Transverse colon (tissue), 4 donors: Measurements from ENCODE around the gene CSRNP2. TPM values are rescaled to one million over a fixed set of nuclear protein-coding genes. Genes with fewer than 3 reads are reported as not detected.
A peak's percentile ranks its signal among the peaks of the same experiment; 100 is the strongest.
"Not testable (repeated sequence)": the region's sequence is repeated elsewhere in the genome, so short reads cannot be mapped to it uniquely, and the experiment has no call there.

Experiments
- DNase-seq: peaks from one replicate; pipeline ENCODE4 v3.0.0-alpha.2; 2019
- H3K27ac ChIP-seq, 4 donors: fragments of 200-600 bp; sonication (generic); 2 replicates each; pipeline ENCODE4 v1.5.1; 2016 to 2018; ENCODE audit warnings: inconsistent platforms in 4 of 4
- H3K27me3 ChIP-seq: fragments of 200-600 bp; sonication (generic); 2 replicates; pipeline ENCODE4 v1.5.1; 2017; ENCODE audit warnings: inconsistent platforms
- H3K36me3 ChIP-seq, 4 donors: fragments of 200-600 bp; sonication (generic); 2 replicates each; pipeline ENCODE4 v1.5.1; 2017 to 2019; ENCODE audit warnings: inconsistent platforms in 4 of 4
- H3K4me1 ChIP-seq, 4 donors: fragments of 200-600 bp; sonication (generic); 2 replicates each; pipeline ENCODE4 v1.5.1; 2017 to 2020; ENCODE audit warnings: inconsistent platforms in 4 of 4
- H3K4me3 ChIP-seq, 4 donors: fragments of 200-600 bp; sonication (generic); 1 replicate in 1 of 4; 2 replicates in 3 of 4; pipeline versions ENCODE4 v1.5.1 to v1.6.1; 2017 to 2019; ENCODE audit warnings: inconsistent platforms in 4 of 4
- H3K9me3 ChIP-seq, 2 donors: fragments of 200-600 bp; sonication (generic); 2 replicates each; pipeline ENCODE4 v1.5.1; 2017 to 2019; ENCODE audit warnings: inconsistent platforms in 2 of 2
- CTCF ChIP-seq, 5 experiments: fragments of 200-600 bp in 3 of 5; fragments of 450-650 bp in 2 of 5; sonication (generic) in 3 of 5; IDR thresholded peaks; 1 replicate in 2 of 5; 2 replicates in 3 of 5; pipeline ENCODE4 v1.5.1; 2016 to 2017; ENCODE audit warnings: antibody characterized with exemption in 5 of 5, inconsistent platforms in 3 of 5, mild to moderate bottlenecking in 2 of 5, moderate library complexity in 1 of 5
- EP300 ChIP-seq: sonication (generic); formaldehyde crosslinking; IDR thresholded peaks from one replicate; pipeline ENCODE4 v1.6.1; 2017; ENCODE audit warnings: antibody characterized with exemption, low read depth
- POLR2A ChIP-seq: fragments of 450-650 bp; IDR thresholded peaks from one replicate; pipeline ENCODE4 v1.6.1; 2016; ENCODE audit warnings: antibody characterized with exemption, mild to moderate bottlenecking, moderate library complexity
- POLR2AphosphoS5 ChIP-seq, 3 donors: sonication (generic); formaldehyde crosslinking; IDR thresholded peaks; one replicate each; pipeline ENCODE4 v1.6.1; 2016; ENCODE audit warnings: antibody characterized with exemption in 3 of 3
- WGBS, 2 donors: methylation state at CpG; one replicate each; pipeline ENCODE4 v1.1.5; 2018; ENCODE audit warnings: low coverage in 1 of 2; 5-methylcytosine and 5-hydroxymethylcytosine counted together
- in situ Hi-C, 4 donors: fragments of 200-750 bp; cut with MboI; loops; one replicate each; pipeline versions ENCODE4 v1.15.0 to v1.15.1; 2017; ENCODE audit warnings: low sequenced_read_pairs in 3 of 4, low pct_ligation_motif_present in 1 of 4, low pct_unique_long_range_greater_than_20kb in 1 of 4
- intact Hi-C: fragments of 100-400 bp; cut with DNase I; formaldehyde crosslinking; loops from one replicate; pipeline ENCODE4 v1.15.1; 2023; ENCODE audit warnings: low total_unique reads
- total RNA-seq, 4 donors: library from RNA; depleted of rRNA; stranded (reverse); fragments of >200 nt; gene quantifications; one replicate each; pipeline ENCODE4 v1.1.0, GENCODE V29; 2016

The CSRNP2 gene
- total RNA-seq, 4 donors from 2014 or later: 14.3 to 69.6 (median 25.5) TPM

- peak overlapping the region in 1 of 4 donors; percentile 5 for H3K27ac ChIP-seq
- in situ Hi-C loops: no loop called here
- no peaks in the 10 kb centered on the region for H3K27me3 ChIP-seq
Measured at GRCh38 chr12:51019927-51020326, 63.5 kb downstream of the CSRNP2 start.

GRCh38 chr12:51018956-51019355, 64.4 kb downstream of the CSRNP2 start:
- Histone ChIP-seq H3K27ac (no peak overlapping the region), H3K27me3 (no peaks in the 10 kb centered on the region), H3K36me3 (no peaks in the 10 kb centered on the region), H3K4me3 (no peak overlapping the region), H3K4me1 (peaks cover 0 to 18% (median 8%) of the 10 kb centered on the region in 4 donors), H3K9me3 (no peaks in the 10 kb centered on the region)
- intact Hi-C loops (no loop called here), in situ Hi-C loops (no loop called here)
- no peak for DNase-seq
- no peak for TF ChIP-seq EP300
- no peak for TF ChIP-seq POLR2A
- no peak for TF ChIP-seq CTCF (IDR thresholded peaks at IDR 0.05)
- TF ChIP-seq POLR2AphosphoS5 (IDR thresholded peaks at IDR 0.05): no peak
- 94 to 100% methylated on average over 2 of the region's 2 CpGs for WGBS, 2 donors

More at GRCh38 chr12:51019927-51020326, 63.5 kb downstream of the CSRNP2 start:
- no peaks in the 10 kb centered on the region for H3K9me3 ChIP-seq
- H3K4me3 ChIP-seq: no peak overlapping the region
- H3K4me1 ChIP-seq: peaks cover 0 to 27% (median 15%) of the 10 kb centered on the region in 4 donors
- no peak for DNase-seq
- TF ChIP-seq EP300: no peak
- H3K36me3 ChIP-seq: no peaks in the 10 kb centered on the region
- intact Hi-C loops: no loop called here
- 82 to 87% methylated on average over 2 of the region's 2 CpGs for WGBS, 2 donors

- H3K4me1 ChIP-seq: peaks cover 0 to 7% (median 0%) of the 10 kb centered on the region in 4 donors
- intact Hi-C loops: no loop called here
Measured at GRCh38 chr12:51017452-51017851, 65.9 kb downstream of the CSRNP2 start.

GRCh38 chr12:51014467-51014866, 68.9 kb downstream of the CSRNP2 start:
- intact Hi-C loops, H3K27me3 ChIP-seq, H3K27ac ChIP-seq, DNase-seq, H3K9me3 ChIP-seq, H3K4me3 ChIP-seq, in situ Hi-C loops, H3K36me3 ChIP-seq: not testable (repeated sequence)
- H3K4me1 ChIP-seq: peaks cover 0 to 11% (median 2%) of the 10 kb centered on the region in 4 donors
- WGBS, 2 donors: 90 to 100% methylated on average over 1 to 9 of the region's 9 CpGs

More at GRCh38 chr12:51017452-51017851, 65.9 kb downstream of the CSRNP2 start:
- Histone ChIP-seq H3K27ac (no peak overlapping the region), H3K4me3 (no peak overlapping the region), H3K36me3 (no peaks in the 10 kb centered on the region), H3K9me3 (no peaks in the 10 kb centered on the region), H3K27me3 (no peaks in the 10 kb centered on the region)
- no peak for DNase-seq
- TF ChIP-seq CTCF (IDR thresholded peaks at IDR 0.05) (no peak), POLR2A (no peak), POLR2AphosphoS5 (IDR thresholded peaks at IDR 0.05) (no peak), EP300 (no peak)
- in situ Hi-C loops: no loop called here

- TF ChIP-seq POLR2AphosphoS5 (IDR thresholded peaks at IDR 0.05) (no peak), EP300 (no peak), POLR2A (no peak), CTCF (IDR thresholded peaks at IDR 0.05) (no peak)
- Histone ChIP-seq H3K4me1 (peaks cover 0 to 18% (median 2%) of the 10 kb centered on the region in 4 donors), H3K4me3 (no peak overlapping the region), H3K27ac (no peak overlapping the region), H3K27me3 (no peaks in the 10 kb centered on the region), H3K9me3 (no peaks in the 10 kb centered on the region), H3K36me3 (no peaks in the 10 kb centered on the region)
- intact Hi-C loops: no loop called here
- no peak for DNase-seq
- in situ Hi-C loops: no loop called here
- WGBS, 2 donors: 96 to 98% methylated on average over 7 of the region's 7 CpGs
Measured at GRCh38 chr12:51013441-51013840, 70.0 kb downstream of the CSRNP2 start.
